ENCODE data around the gene ATG13. TPM values are rescaled to one million over a fixed set of nuclear protein-coding genes. Genes with fewer than 3 reads are reported as not detected.
A peak's percentile ranks its signal among the peaks of the same experiment; 100 is the strongest.
"Not testable (repeated sequence)": the region's sequence is repeated elsewhere in the genome, so short reads cannot be mapped to it uniquely, and the experiment has no call there.

Gene ATG13
- total RNA-seq, 1 donor from 2014 or later = 87.7 TPM

GRCh38 chr11:46711303-46711702 is 94.0 kb downstream of the ATG13 start:
- no peak for DNase-seq
- Mint-ChIP-seq H3K4me1 (ENCODE audit: low read depth, unreplicated experiment) (no peaks in the 10 kb centered on the region), H3K36me3 (ENCODE audit: unreplicated experiment) (no peaks in the 10 kb centered on the region), H3K9me3 (ENCODE audit: unreplicated experiment) (peaks cover 3% of the 10 kb centered on the region), H3K4me3 (ENCODE audit: unreplicated experiment) (no peak overlapping the region), H3K27me3 (ENCODE audit: unreplicated experiment) (no peaks in the 10 kb centered on the region), H3K27ac (ENCODE audit: unreplicated experiment) (no peak overlapping the region)
- TF ChIP-seq, protein P1, sequence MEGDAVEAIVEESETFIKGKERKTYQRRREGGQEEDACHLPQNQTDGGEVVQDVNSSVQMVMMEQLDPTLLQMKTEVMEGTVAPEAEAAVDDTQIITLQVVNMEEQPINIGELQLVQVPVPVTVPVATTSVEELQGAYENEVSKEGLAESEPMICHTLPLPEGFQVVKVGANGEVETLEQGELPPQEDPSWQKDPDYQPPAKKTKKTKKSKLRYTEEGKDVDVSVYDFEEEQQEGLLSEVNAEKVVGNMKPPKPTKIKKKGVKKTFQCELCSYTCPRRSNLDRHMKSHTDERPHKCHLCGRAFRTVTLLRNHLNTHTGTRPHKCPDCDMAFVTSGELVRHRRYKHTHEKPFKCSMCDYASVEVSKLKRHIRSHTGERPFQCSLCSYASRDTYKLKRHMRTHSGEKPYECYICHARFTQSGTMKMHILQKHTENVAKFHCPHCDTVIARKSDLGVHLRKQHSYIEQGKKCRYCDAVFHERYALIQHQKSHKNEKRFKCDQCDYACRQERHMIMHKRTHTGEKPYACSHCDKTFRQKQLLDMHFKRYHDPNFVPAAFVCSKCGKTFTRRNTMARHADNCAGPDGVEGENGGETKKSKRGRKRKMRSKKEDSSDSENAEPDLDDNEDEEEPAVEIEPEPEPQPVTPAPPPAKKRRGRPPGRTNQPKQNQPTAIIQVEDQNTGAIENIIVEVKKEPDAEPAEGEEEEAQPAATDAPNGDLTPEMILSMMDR (IDR thresholded peaks at IDR 0.05; ENCODE audit: partially characterized antibody, unreplicated experiment) = no peak

DNA sequence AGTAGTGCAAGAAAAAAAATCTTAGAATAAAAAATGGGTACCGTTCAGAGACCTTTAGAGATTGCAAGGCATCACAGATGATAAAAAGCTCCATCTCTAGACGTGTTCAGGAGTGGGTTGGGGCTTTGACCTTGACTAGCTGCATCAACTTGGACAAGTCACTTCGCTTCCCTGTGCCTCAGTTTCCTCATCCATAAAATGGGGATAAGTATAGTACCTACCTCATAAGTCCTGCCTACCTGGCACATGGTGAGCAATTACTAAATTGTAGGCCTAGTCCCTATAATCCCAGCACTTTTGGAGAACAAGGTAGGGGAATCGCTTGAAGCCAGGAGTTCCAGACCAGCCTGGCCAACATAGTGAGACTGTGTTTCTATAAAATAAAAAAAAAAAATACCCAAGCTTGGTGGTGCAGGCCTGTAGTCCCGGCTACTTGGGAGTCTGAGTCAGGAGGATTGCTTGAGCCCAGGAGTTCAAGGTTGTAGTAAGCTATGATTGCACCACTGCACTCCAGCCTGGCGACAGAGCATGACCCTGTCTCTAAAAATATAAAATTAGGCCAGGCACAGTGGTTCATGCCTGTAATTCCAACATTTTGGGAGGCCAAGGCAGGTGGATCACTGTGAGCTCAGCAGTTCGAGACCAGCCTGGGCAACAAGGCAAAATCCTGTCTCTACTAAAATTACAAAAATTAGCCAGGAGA is 95.7 kb downstream of the ATG13 start:
- H3K4me1 Mint-ChIP-seq (ENCODE audit: low read depth, unreplicated experiment) = no peaks in the 10 kb centered on the region
- H3K27ac Mint-ChIP-seq (ENCODE audit: unreplicated experiment) = no peak overlapping the region
- H3K9me3 Mint-ChIP-seq (ENCODE audit: unreplicated experiment) = no peaks in the 10 kb centered on the region
- TF ChIP-seq, protein P1 (IDR thresholded peaks at IDR 0.05; ENCODE audit: partially characterized antibody, unreplicated experiment) = no peak
- no peak for DNase-seq
- H3K27me3 Mint-ChIP-seq (ENCODE audit: unreplicated experiment) = no peaks in the 10 kb centered on the region
- H3K36me3 Mint-ChIP-seq (ENCODE audit: unreplicated experiment) = no peaks in the 10 kb centered on the region
- H3K4me3 Mint-ChIP-seq (ENCODE audit: unreplicated experiment) = no peak overlapping the region

DNA sequence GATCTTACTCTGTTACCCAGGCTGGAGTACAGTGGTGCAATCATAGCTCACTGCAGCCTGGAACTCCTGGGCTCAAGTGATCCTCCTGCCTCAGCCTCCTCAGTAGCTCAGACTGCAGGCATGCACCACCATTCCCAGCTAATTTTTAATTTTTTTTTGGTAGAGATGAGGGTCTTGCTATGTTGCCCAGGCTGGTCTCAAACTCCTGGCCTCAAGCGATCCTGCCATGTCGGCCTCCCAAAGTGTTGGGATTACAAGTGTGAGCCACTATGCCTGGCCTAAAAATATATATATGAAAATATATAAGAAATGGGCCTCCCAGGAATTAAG is 100.4 kb downstream of the ATG13 start:
- not testable (repeated sequence) for H3K27me3 Mint-ChIP-seq (ENCODE audit: unreplicated experiment); H3K27ac Mint-ChIP-seq (ENCODE audit: unreplicated experiment); H3K4me3 Mint-ChIP-seq (ENCODE audit: unreplicated experiment); H3K36me3 Mint-ChIP-seq (ENCODE audit: unreplicated experiment); H3K9me3 Mint-ChIP-seq (ENCODE audit: unreplicated experiment); H3K4me1 Mint-ChIP-seq (ENCODE audit: low read depth, unreplicated experiment); DNase-seq

DNA sequence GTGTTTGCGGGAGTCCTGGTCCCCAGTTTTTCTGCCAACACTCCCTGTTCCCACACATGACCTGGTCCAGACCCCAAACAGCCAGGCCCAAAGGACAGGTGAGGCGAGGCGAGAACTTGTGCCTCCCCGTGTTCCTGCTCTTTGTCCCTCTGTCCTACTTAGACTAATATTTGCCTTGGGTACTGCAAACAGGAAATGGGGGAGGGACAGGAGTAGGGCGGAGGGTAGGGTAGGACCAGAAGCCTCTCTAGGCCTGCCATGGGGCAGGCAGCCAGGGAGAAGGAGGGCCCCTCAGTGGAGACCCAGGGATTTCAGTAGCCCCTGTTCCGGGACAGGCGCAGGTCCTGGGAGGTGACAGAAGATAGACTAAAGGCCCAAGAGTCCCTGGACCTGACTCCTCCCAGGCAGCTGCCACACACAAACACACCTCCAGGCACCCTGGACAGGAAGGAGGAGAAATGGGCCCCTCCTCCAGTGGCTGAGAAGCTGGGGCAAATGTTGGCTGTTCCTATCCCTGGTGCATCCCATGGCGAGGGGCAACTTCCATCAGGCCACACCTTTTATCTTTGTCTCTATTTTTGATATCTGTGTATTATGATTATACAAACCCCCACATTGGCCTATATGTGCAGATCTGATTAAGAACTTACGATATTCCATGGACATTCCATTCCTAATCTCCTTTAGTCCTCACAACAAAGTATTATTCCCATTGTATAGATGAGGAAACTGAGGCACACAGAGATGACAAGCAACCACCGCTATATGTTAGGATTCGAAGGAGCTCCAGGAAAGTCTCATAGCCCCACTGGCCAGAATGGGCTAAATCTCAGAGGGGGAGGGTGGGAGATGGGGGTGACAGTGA is 101.0 kb downstream of the ATG13 start:
- TF ChIP-seq, protein P1 (IDR thresholded peaks at IDR 0.05; ENCODE audit: partially characterized antibody, unreplicated experiment) = no peak
- Mint-ChIP-seq H3K27me3 (ENCODE audit: unreplicated experiment) (peaks cover 10% of the 10 kb centered on the region), H3K4me3 (ENCODE audit: unreplicated experiment) (no peak overlapping the region), H3K36me3 (ENCODE audit: unreplicated experiment) (no peaks in the 10 kb centered on the region), H3K9me3 (ENCODE audit: unreplicated experiment) (no peaks in the 10 kb centered on the region), H3K27ac (ENCODE audit: unreplicated experiment) (no peak overlapping the region), H3K4me1 (ENCODE audit: low read depth, unreplicated experiment) (no peaks in the 10 kb centered on the region)
- DNase-seq = no peak

DNA sequence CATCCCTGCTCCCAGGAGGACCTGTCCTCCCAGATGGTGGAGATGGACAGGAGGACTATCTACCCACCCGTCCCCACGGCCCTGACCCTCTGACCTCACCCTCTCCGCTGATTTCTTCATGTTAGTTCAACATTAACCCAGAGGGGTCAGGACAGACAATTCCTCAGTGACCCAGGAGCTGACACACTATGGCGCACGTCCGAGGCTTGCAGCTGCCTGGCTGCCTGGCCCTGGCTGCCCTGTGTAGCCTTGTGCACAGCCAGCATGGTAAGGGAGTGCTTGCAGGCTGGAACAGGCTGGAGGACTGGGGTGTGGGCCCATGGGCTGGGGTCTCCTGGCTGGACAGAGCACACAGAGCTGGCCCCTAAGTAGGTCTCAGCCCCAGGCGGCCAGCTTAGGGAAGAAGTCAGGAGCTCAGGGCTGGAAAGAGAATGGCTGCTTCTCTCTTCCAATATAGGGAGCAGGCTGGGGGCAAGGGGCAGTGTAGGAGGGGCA is 101.7 kb downstream of the ATG13 start, which contains the start of gene F2:
Gene F2 (plus strand): TSS at position 166 of the 495 bp plus-strand sequence. CDS start 23 bp downstream, at position 189.
- no peaks in the 10 kb centered on the region for H3K9me3 Mint-ChIP-seq (ENCODE audit: unreplicated experiment)
- H3K27me3 Mint-ChIP-seq (ENCODE audit: unreplicated experiment) = peaks cover 10% of the 10 kb centered on the region
- H3K27ac Mint-ChIP-seq (ENCODE audit: unreplicated experiment) = no peak within 1 kb of the TSS
- no peaks in the 10 kb centered on the region for H3K36me3 Mint-ChIP-seq (ENCODE audit: unreplicated experiment)
- TF ChIP-seq, protein P1 (IDR thresholded peaks at IDR 0.05; ENCODE audit: partially characterized antibody, unreplicated experiment) = no peak
- DNase-seq = peak; percentile 33
- H3K4me3 Mint-ChIP-seq (ENCODE audit: unreplicated experiment) = no peak within 1 kb of the TSS
- H3K4me1 Mint-ChIP-seq (ENCODE audit: low read depth, unreplicated experiment) = peaks cover 3% of the 10 kb centered on the region

Measured in glutamatergic neuron (in vitro differentiated cells).